ENCODE results near the gene SH3RF2.
"Not testable (repeated sequence)": the region's sequence is repeated elsewhere in the genome, so short reads cannot be mapped to it uniquely, and the experiment has no call there.

Gene SH3RF2

GRCh38 chr5:145936401-145937131 lies at the start of gene SH3RF2:
Gene SH3RF2 (plus strand): TSS chr5:145936578. CDS start chr5:145937929, 1,351 bp downstream.
- H3K27me3 ChIP-seq (ENCODE audit: control insufficient read depth in 1 of 2, insufficient read depth in 2 of 2, low read length in 2 of 2) = no peaks in the 10 kb centered on the region
- H3K4me1 ChIP-seq (ENCODE audit: control insufficient read depth, insufficient read depth, low read length) = peaks cover 7% of the 10 kb centered on the region
- H3K9me3 ChIP-seq (ENCODE audit: control insufficient read depth in 2 of 2, low read length in 2 of 2) = no peaks in the 10 kb centered on the region
- H3K9ac ChIP-seq (ENCODE audit: low read length in 2 of 2) = peak within 1 kb of the TSS; percentile 0 to 29
- H3K36me3 ChIP-seq (ENCODE audit: control insufficient read depth in 2 of 2, insufficient read depth in 2 of 2, low read length in 2 of 2) = no peaks in the 10 kb centered on the region
- H3K27ac ChIP-seq (ENCODE audit: low read length) = no peak within 1 kb of the TSS
- peak within 1 kb of the TSS; percentile 63 to 78 for H3K4me3 ChIP-seq (ENCODE audit: low read length in 2 of 2)

- H3K27ac ChIP-seq (ENCODE audit: low read length) = no peak overlapping the region
- H3K4me1 ChIP-seq (ENCODE audit: control insufficient read depth, insufficient read depth, low read length) = no peaks in the 10 kb centered on the region
- H3K27me3 ChIP-seq (ENCODE audit: control insufficient read depth in 1 of 2, insufficient read depth in 2 of 2, low read length in 2 of 2) = peaks cover 0 to 2% of the 10 kb centered on the region in 2 donors
- H3K9me3 ChIP-seq (ENCODE audit: control insufficient read depth in 2 of 2, low read length in 2 of 2) = no peaks in the 10 kb centered on the region
- H3K36me3 ChIP-seq (ENCODE audit: control insufficient read depth in 2 of 2, insufficient read depth in 2 of 2, low read length in 2 of 2) = no peaks in the 10 kb centered on the region
- no peak overlapping the region for H3K4me3 ChIP-seq (ENCODE audit: low read length in 2 of 2)
- H3K9ac ChIP-seq (ENCODE audit: low read length in 2 of 2) = no peak overlapping the region
Measured at GRCh38 chr5:145887217-145887616, 49.2 kb upstream of the SH3RF2 start.

DNA sequence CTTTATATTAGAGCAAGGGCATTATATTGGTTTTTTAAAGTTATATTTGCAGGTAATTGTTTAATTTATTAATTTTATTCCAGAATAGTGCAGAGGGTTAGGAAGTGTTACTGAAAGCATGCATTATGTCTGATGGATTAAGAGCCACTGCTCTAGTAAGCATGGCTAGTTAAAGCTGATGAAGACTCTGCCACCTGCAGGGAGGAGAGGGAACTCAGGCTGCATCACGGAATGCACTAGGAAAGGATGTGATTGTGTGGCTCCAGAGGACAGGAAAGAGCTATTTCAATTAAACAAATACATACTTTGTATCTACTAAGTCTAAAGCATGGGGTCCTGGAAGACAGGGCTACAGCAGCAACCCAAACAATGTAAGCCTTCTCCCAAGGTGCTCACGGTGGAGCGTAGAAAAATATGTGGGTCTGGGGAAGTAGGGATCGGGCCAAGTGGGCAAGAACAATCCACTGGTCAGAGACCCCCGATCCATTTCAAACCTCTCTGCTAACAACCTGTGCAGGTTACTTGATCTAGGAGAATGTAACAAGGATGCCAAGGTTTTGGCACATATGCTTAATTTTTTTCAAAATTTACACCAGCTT lies 48.3 kb upstream of the SH3RF2 start:
- H3K4me3 ChIP-seq (ENCODE audit: low read length in 2 of 2) = no peak overlapping the region
- H3K4me1 ChIP-seq (ENCODE audit: control insufficient read depth, insufficient read depth, low read length) = no peaks in the 10 kb centered on the region

DNA sequence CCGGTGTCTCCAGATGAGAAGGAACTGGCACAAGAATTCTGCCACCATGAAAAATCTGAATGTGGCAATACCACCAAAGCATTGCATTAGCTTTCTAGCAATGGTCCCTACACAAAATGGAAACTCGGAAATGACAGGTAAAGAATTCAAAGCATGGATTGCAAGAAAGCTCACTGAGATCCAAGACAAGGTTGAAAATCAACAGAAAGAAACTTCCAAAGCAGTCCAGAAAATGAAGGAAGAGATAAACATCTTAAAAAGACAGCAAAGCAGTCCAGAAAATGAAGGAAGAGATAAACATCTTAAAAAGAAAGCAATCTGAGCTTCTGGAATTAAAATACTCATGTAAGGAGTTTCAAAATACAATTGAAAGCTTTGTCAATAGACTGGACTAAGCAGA lies 46.8 kb upstream of the SH3RF2 start:
- no peaks in the 10 kb centered on the region for H3K4me1 ChIP-seq (ENCODE audit: control insufficient read depth, insufficient read depth, low read length)
- no peak overlapping the region for H3K9ac ChIP-seq (ENCODE audit: low read length in 2 of 2)
- no peak overlapping the region for H3K27ac ChIP-seq (ENCODE audit: low read length)
- peaks cover 0 to 2% of the 10 kb centered on the region in 2 donors for H3K27me3 ChIP-seq (ENCODE audit: control insufficient read depth in 1 of 2, insufficient read depth in 2 of 2, low read length in 2 of 2)
- no peaks in the 10 kb centered on the region for H3K36me3 ChIP-seq (ENCODE audit: control insufficient read depth in 2 of 2, insufficient read depth in 2 of 2, low read length in 2 of 2)
- no peaks in the 10 kb centered on the region for H3K9me3 ChIP-seq (ENCODE audit: control insufficient read depth in 2 of 2, low read length in 2 of 2)
- H3K4me3 ChIP-seq (ENCODE audit: low read length in 2 of 2) = no peak overlapping the region

More for the DNA sequence above, 48.3 kb upstream of the SH3RF2 start:
- H3K36me3 ChIP-seq (ENCODE audit: control insufficient read depth in 2 of 2, insufficient read depth in 2 of 2, low read length in 2 of 2) = no peaks in the 10 kb centered on the region
- no peak overlapping the region for H3K9ac ChIP-seq (ENCODE audit: low read length in 2 of 2)
- no peak overlapping the region for H3K27ac ChIP-seq (ENCODE audit: low read length)
- peaks cover 0 to 2% of the 10 kb centered on the region in 2 donors for H3K27me3 ChIP-seq (ENCODE audit: control insufficient read depth in 1 of 2, insufficient read depth in 2 of 2, low read length in 2 of 2)
- no peaks in the 10 kb centered on the region for H3K9me3 ChIP-seq (ENCODE audit: control insufficient read depth in 2 of 2, low read length in 2 of 2)

- H3K9me3 ChIP-seq (ENCODE audit: control insufficient read depth in 2 of 2, low read length in 2 of 2); H3K27me3 ChIP-seq (ENCODE audit: control insufficient read depth in 1 of 2, insufficient read depth in 2 of 2, low read length in 2 of 2); H3K36me3 ChIP-seq (ENCODE audit: control insufficient read depth in 2 of 2, insufficient read depth in 2 of 2, low read length in 2 of 2): not testable (repeated sequence)
Measured at GRCh38 chr5:145891378-145891777, 45.0 kb upstream of the SH3RF2 start.

DNA sequence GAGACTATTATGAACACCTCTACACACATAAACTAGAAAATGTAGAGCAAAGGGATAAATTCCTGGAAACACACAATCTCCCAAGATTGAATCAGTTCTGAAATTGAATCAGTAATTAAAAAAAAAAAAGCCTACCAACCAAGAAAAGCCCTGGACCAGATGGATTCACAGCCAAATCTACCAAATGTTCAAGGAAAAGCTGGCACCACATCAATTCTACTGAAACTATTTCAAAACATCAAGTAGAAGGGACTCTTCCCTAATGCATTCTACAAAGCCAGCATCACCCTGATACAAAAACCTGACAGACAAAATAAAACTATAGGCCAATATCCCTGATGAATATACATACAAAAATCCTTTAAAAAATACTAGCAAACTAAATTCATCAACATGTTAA lies 38.2 kb upstream of the SH3RF2 start:
- Histone ChIP-seq H3K4me3 (ENCODE audit: low read length in 2 of 2) (no peak overlapping the region), H3K9ac (ENCODE audit: low read length in 2 of 2) (no peak overlapping the region), H3K9me3 (ENCODE audit: control insufficient read depth in 2 of 2, low read length in 2 of 2) (no peaks in the 10 kb centered on the region), H3K4me1 (ENCODE audit: control insufficient read depth, insufficient read depth, low read length) (no peaks in the 10 kb centered on the region), H3K27ac (ENCODE audit: low read length) (no peak overlapping the region), H3K36me3 (ENCODE audit: control insufficient read depth in 2 of 2, insufficient read depth in 2 of 2, low read length in 2 of 2) (no peaks in the 10 kb centered on the region), H3K27me3 (ENCODE audit: control insufficient read depth in 1 of 2, insufficient read depth in 2 of 2, low read length in 2 of 2) (no peaks in the 10 kb centered on the region)

More at GRCh38 chr5:145891378-145891777, 45.0 kb upstream of the SH3RF2 start:
- not testable (repeated sequence) for H3K4me3 ChIP-seq (ENCODE audit: low read length in 2 of 2); H3K9ac ChIP-seq (ENCODE audit: low read length in 2 of 2); H3K4me1 ChIP-seq (ENCODE audit: control insufficient read depth, insufficient read depth, low read length); H3K27ac ChIP-seq (ENCODE audit: low read length)

- no peaks in the 10 kb centered on the region for H3K36me3 ChIP-seq (ENCODE audit: control insufficient read depth in 2 of 2, insufficient read depth in 2 of 2, low read length in 2 of 2)
- H3K9me3 ChIP-seq (ENCODE audit: control insufficient read depth in 2 of 2, low read length in 2 of 2) = no peaks in the 10 kb centered on the region
- no peaks in the 10 kb centered on the region for H3K4me1 ChIP-seq (ENCODE audit: control insufficient read depth, insufficient read depth, low read length)
- no peak overlapping the region for H3K9ac ChIP-seq (ENCODE audit: low read length in 2 of 2)
- H3K27me3 ChIP-seq (ENCODE audit: control insufficient read depth in 1 of 2, insufficient read depth in 2 of 2, low read length in 2 of 2) = no peaks in the 10 kb centered on the region
- no peak overlapping the region for H3K27ac ChIP-seq (ENCODE audit: low read length)
- H3K4me3 ChIP-seq (ENCODE audit: low read length in 2 of 2) = no peak overlapping the region
Measured at GRCh38 chr5:145902421-145902820, 34.0 kb upstream of the SH3RF2 start.

DNA sequence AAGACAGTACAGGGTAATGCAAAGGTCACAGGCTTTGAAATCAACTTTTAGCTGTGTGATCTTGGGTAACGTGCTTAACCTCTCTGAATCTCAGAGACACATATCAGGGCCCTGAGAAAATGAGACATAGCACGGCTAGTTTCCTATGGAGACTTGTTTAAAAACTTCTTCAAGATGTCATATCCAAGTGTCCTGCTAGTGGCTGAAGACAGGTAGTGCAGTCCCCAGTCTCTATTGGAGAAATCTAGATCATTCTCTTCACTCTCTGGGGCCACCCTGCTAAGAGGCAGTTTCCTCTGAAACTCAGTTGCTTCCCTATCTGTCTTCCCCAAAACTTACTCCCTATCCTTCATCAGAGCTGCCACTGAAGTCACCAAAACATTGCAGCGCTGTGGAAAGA lies 33.3 kb upstream of the SH3RF2 start:
- Histone ChIP-seq H3K4me3 (ENCODE audit: low read length in 2 of 2) (no peak overlapping the region), H3K27ac (ENCODE audit: low read length) (no peak overlapping the region), H3K36me3 (ENCODE audit: control insufficient read depth in 2 of 2, insufficient read depth in 2 of 2, low read length in 2 of 2) (no peaks in the 10 kb centered on the region), H3K9me3 (ENCODE audit: control insufficient read depth in 2 of 2, low read length in 2 of 2) (no peaks in the 10 kb centered on the region), H3K9ac (ENCODE audit: low read length in 2 of 2) (no peak overlapping the region), H3K27me3 (ENCODE audit: control insufficient read depth in 1 of 2, insufficient read depth in 2 of 2, low read length in 2 of 2) (no peaks in the 10 kb centered on the region), H3K4me1 (ENCODE audit: control insufficient read depth, insufficient read depth, low read length) (no peaks in the 10 kb centered on the region)

DNA sequence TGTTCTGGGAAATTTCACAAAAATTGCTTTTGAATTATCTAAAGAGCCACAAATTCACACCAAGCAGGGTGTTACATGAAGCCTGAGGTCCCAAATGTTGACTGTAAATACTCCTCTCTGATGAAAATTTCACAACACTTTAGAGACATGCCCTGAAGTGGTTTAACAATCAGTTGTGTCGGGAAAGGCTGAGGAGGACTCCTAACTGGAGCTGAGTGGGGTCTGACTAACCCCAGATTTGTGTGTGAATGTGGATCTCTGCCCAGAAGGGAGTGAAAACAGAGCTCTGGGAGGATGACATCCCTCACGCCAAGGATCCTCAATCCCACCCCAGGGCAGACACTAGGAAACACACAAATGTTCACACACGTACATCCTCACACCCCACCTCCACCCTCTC lies 32.5 kb upstream of the SH3RF2 start:
- no peak overlapping the region for H3K4me3 ChIP-seq (ENCODE audit: low read length in 2 of 2)
- no peak overlapping the region for H3K27ac ChIP-seq (ENCODE audit: low read length)
- no peak overlapping the region for H3K9ac ChIP-seq (ENCODE audit: low read length in 2 of 2)
- H3K4me1 ChIP-seq (ENCODE audit: control insufficient read depth, insufficient read depth, low read length) = no peaks in the 10 kb centered on the region
- no peaks in the 10 kb centered on the region for H3K36me3 ChIP-seq (ENCODE audit: control insufficient read depth in 2 of 2, insufficient read depth in 2 of 2, low read length in 2 of 2)
- no peaks in the 10 kb centered on the region for H3K27me3 ChIP-seq (ENCODE audit: control insufficient read depth in 1 of 2, insufficient read depth in 2 of 2, low read length in 2 of 2)
- no peaks in the 10 kb centered on the region for H3K9me3 ChIP-seq (ENCODE audit: control insufficient read depth in 2 of 2, low read length in 2 of 2)

DNA sequence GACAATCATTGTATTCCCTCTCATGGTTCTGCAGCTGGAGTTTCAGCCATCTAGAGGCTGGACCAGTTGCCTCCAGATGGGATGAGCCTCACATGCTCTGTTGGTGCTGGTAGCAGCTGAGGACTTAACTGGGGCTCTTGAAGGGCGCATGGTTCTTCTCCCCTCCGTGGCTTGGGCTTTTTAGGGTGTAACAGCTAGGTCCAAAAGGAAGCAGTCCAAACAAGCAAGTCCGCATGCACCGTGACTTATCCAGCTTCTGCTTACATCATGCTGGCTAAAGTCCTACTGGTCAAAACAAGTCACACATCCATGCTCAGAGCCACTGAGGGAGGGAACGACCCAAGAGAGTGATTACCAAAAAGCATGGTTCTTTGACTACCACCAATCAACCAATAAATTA lies 31.6 kb upstream of the SH3RF2 start:
- Histone ChIP-seq H3K36me3 (ENCODE audit: control insufficient read depth in 2 of 2, insufficient read depth in 2 of 2, low read length in 2 of 2) (no peaks in the 10 kb centered on the region), H3K4me1 (ENCODE audit: control insufficient read depth, insufficient read depth, low read length) (no peaks in the 10 kb centered on the region), H3K27ac (ENCODE audit: low read length) (no peak overlapping the region)

GRCh38 chr5:145906401-145906800 lies 30.0 kb upstream of the SH3RF2 start:
- no peaks in the 10 kb centered on the region for H3K4me1 ChIP-seq (ENCODE audit: control insufficient read depth, insufficient read depth, low read length)
- H3K36me3 ChIP-seq (ENCODE audit: control insufficient read depth in 2 of 2, insufficient read depth in 2 of 2, low read length in 2 of 2) = no peaks in the 10 kb centered on the region
- H3K27me3 ChIP-seq (ENCODE audit: control insufficient read depth in 1 of 2, insufficient read depth in 2 of 2, low read length in 2 of 2) = no peaks in the 10 kb centered on the region
- H3K9ac ChIP-seq (ENCODE audit: low read length in 2 of 2) = no peak overlapping the region
- H3K4me3 ChIP-seq (ENCODE audit: low read length in 2 of 2) = no peak overlapping the region
- no peak overlapping the region for H3K27ac ChIP-seq (ENCODE audit: low read length)
- no peaks in the 10 kb centered on the region for H3K9me3 ChIP-seq (ENCODE audit: control insufficient read depth in 2 of 2, low read length in 2 of 2)

More for the DNA sequence above, 31.6 kb upstream of the SH3RF2 start:
- Histone ChIP-seq H3K4me3 (ENCODE audit: low read length in 2 of 2) (no peak overlapping the region), H3K9ac (ENCODE audit: low read length in 2 of 2) (no peak overlapping the region), H3K27me3 (ENCODE audit: control insufficient read depth in 1 of 2, insufficient read depth in 2 of 2, low read length in 2 of 2) (no peaks in the 10 kb centered on the region), H3K9me3 (ENCODE audit: control insufficient read depth in 2 of 2, low read length in 2 of 2) (no peaks in the 10 kb centered on the region)
